ENCODE measurements around the gene SLU7.

SLU7 gene

GRCh38 chr5:160457252-160457651 is 38.4 kb upstream of the SLU7 start:
- no peak for DNase-seq (ENCODE audit: low read depth)
- no peak for TF ChIP-seq CTCF (IDR thresholded peaks at IDR 0.05; ENCODE audit: insufficient read depth, low read depth, low read length, missing control alignments)

DNA sequence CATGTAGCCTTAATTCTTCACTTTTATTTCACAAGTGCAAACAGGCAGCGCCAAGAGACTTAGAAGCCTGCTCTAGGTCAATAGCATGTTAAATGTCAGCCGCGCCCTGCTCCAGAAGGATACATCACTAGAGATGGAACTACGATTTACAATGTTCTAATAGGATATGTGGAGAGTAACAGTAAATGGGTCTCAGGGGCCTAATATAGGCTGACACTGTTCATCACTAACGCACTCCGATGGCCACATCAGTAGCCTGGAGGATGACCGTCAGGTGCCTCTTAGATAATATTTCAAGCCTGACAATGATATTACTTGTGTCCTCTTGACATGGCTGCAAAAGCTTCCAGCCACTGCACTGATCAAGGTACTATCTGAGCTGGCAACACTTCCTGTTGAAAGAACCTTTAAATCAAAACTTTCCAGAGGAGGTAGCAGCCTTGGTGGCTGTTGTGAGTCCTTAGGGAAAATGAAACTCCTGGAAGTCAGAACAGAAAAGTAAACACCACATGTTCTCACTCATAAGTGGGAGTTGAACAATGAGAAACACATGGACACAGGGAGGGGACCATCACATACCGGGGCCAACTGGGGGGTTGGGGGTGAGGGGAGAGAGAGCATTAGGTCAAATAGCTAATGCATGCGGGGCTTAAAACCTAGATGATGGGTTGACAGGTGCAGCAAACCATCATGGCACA is 37.7 kb upstream of the SLU7 start:
- H3K4me3 ChIP-seq (ENCODE audit: low read depth, low read length) = no peak overlapping the region
- no peak for TF ChIP-seq CTCF (IDR thresholded peaks at IDR 0.05; ENCODE audit: insufficient read depth, low read depth, low read length, missing control alignments)
- no peak for DNase-seq (ENCODE audit: low read depth)

More at GRCh38 chr5:160457252-160457651, 38.4 kb upstream of the SLU7 start:
- H3K4me3 ChIP-seq (ENCODE audit: low read depth, low read length) = no peak overlapping the region

DNA sequence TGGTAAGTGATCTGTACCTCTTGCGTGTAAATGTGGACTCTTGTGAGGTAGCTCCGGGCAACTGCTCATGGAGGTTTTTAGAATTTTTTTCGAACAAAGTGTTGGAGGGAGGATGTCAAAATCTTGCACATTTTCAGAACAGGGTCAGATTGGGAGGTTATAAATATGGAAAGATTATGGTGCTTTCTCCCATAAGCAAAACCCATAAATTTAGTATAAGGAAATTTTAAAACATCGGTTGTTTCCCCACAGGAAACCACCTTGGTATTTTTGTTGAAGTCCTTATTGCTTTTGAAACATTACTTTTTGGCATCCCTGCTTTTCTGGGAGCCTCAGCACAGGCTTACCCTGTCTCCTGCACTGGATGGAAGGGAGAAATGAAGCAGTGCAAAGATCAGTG is 36.7 kb upstream of the SLU7 start:
- no peak overlapping the region for H3K4me3 ChIP-seq (ENCODE audit: low read depth, low read length)
- TF ChIP-seq CTCF (IDR thresholded peaks at IDR 0.05; ENCODE audit: insufficient read depth, low read depth, low read length, missing control alignments) = no peak
- no peak for DNase-seq (ENCODE audit: low read depth)

DNA sequence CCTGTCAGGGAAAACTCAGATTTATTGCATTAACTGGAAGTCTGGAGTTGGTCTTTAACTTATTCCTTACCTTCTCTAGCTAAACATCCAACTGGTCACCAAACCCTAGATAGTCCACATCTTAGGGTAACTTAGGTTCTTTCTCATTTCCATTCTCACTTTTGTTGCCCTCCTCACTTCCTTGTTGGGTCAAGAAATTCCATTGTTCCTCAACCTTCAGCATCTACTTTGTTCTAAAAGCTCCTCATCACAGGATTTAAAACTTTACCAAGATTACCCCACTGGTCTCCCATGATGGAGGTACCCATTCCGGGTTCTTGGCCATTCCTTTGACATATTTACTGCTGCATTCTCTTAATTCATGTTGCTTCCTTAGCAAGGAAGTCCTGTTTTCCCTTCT is 34.9 kb upstream of the SLU7 start:
- TF ChIP-seq CTCF (IDR thresholded peaks at IDR 0.05; ENCODE audit: insufficient read depth, low read depth, low read length, missing control alignments) = no peak
- no peak overlapping the region for H3K4me3 ChIP-seq (ENCODE audit: low read depth, low read length)
- DNase-seq (ENCODE audit: low read depth) = no peak

DNA sequence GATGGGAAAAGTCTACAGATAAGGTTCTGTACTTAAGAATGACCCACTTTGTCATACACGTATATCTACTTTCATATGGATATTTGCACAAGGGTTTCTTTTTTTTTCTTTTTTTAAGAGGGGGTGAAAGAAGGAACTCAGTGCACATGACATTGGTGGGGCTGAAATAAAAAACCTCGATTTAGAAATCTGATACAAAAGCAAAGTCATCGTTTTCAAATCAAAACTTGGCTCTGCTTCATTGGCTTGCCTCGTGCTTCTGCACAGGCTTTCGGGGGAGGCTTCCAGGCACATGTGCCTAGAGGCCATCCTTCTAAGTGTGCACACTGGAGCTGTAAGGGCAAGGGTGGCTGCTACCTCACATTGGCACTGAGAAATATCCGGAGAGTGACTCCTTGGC is 33.9 kb upstream of the SLU7 start:
- DNase-seq (ENCODE audit: low read depth) = no peak
- no peak for TF ChIP-seq CTCF (IDR thresholded peaks at IDR 0.05; ENCODE audit: insufficient read depth, low read depth, low read length, missing control alignments)
- no peak overlapping the region; the same call in 1 of the 2 replicates for H3K4me3 ChIP-seq (ENCODE audit: low read depth, low read length)

DNA sequence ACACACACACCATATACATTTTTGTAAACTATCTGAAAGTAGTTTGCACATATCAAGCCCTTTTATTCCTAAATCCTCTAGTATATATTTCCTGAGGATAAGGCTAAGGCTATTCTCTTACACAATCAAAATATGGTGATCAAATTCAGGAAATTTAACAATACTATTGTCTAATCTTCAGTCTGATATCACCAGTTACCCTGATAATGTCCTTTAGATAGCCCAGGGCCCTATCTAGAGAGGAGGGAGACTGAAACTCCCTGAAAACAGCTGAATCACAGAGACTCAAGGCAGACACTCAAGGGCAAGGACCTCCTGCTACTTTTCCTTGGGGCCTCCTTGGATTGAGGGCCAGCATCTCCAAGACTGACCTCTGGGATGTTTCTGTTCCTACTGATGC is 33.2 kb upstream of the SLU7 start:
- no peak for DNase-seq (ENCODE audit: low read depth)
- TF ChIP-seq CTCF (IDR thresholded peaks at IDR 0.05; ENCODE audit: insufficient read depth, low read depth, low read length, missing control alignments) = no peak
- no peak overlapping the region for H3K4me3 ChIP-seq (ENCODE audit: low read depth, low read length)

DNA sequence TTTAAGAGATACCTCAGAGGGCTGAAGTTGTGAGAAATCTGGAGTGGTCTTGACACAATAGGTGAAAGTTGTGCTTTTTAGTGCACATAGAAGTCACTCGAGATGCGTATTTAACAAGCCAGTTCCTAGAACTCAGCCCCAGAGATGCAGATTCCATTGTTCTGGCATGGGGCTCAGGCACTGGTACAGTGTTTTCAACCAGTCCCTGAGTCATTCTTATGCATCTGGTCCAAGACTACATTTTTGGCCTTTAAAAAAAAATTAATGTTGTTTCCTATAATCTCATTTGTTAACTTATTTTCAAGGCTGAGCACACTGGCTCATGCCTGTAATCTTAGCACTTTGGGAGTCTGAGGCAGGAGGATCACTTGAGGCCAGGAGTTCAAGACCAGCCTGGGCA is 32.4 kb upstream of the SLU7 start:
- no peak for TF ChIP-seq CTCF (IDR thresholded peaks at IDR 0.05; ENCODE audit: insufficient read depth, low read depth, low read length, missing control alignments)
- no peak overlapping the region for H3K4me3 ChIP-seq (ENCODE audit: low read depth, low read length)
- DNase-seq (ENCODE audit: low read depth) = no peak

Measured in GM12865 (cell line).